Naive thymus-derived CD4-positive, alpha-beta T cell (primary cell): ENCODE measurements around the gene SHFL. TPM values are rescaled to one million over a fixed set of nuclear protein-coding genes. Genes with fewer than 3 reads are reported as not detected.
A peak's percentile ranks its signal among the peaks of the same experiment; 100 is the strongest.

ENCODE experiments used
- ATAC-seq: fragments of 150-1000 bp; cut with Tn5 transposase; 2 replicates; pipeline ENCODE4 v1.10.0; 2021; ENCODE audit warnings: mild to moderate bottlenecking, moderate library complexity
- CTCF ChIA-PET: fragments of 350-600 bp; sonication (Branson Sonifier 250); formaldehyde crosslinking; loops from one replicate; lab custom pipeline; 2021; ENCODE audit warnings: antibody characterized with exemption; lab: Charles Lee
- POLR2A ChIA-PET: fragments of 350-600 bp; sonication (Branson Sonifier 250); formaldehyde crosslinking; loops from one replicate; lab custom pipeline; 2021; ENCODE audit warnings: antibody characterized with exemption, inconsistent platforms; lab: Charles Lee
- DNase-seq, 9 donors: peaks; one replicate each; pipeline versions ENCODE4 v3.0.0 to v3.0.0-alpha.2; 2020 to 2022; ENCODE audit warnings: mixed read lengths in 1 of 9
- H3K27ac ChIP-seq: one replicate; pipeline ENCODE4 v1.7.0; 2013; ENCODE audit warnings: mild to moderate bottlenecking, low read depth, low read length, moderate library complexity
- H3K27me3 ChIP-seq, 2 donors: one replicate each; pipeline ENCODE4 v1.7.0; 2013; ENCODE audit warnings: low read length in 2 of 2, mild to moderate bottlenecking in 2 of 2, moderate library complexity in 2 of 2; ENCODE audit not compliant: control insufficient read depth in 2 of 2, insufficient read depth in 2 of 2
- H3K36me3 ChIP-seq, 3 experiments: 1 replicate in 2 of 3; 2 replicates in 1 of 3; pipeline ENCODE4 v1.7.0; 2013; ENCODE audit warnings: low read length in 3 of 3, mild to moderate bottlenecking in 3 of 3, moderate library complexity in 1 of 3; ENCODE audit not compliant: insufficient read depth in 3 of 3, control insufficient read depth in 2 of 3
- H3K4me1 ChIP-seq, 2 donors: one replicate each; pipeline ENCODE4 v1.7.0; 2013; ENCODE audit warnings: low read length in 2 of 2, mild to moderate bottlenecking in 2 of 2, moderate library complexity in 1 of 2; ENCODE audit not compliant: control insufficient read depth in 2 of 2, insufficient read depth in 2 of 2
- H3K4me3 ChIP-seq: 2 replicates; pipeline ENCODE4 v1.7.0; 2013; ENCODE audit warnings: mild to moderate bottlenecking, low read length
- H3K9me3 ChIP-seq, 3 experiments: 1 replicate in 2 of 3; 2 replicates in 1 of 3; pipeline ENCODE4 v1.7.0; 2013; ENCODE audit warnings: low read length in 3 of 3; ENCODE audit not compliant: control insufficient read depth in 2 of 3
- H3K27ac Mint-ChIP-seq, 9 donors: one replicate each; pipeline ENCODE4 v1.8.0; 2020 to 2022; ENCODE audit warnings: mixed read lengths in 9 of 9, mild to moderate bottlenecking in 8 of 9, moderate library complexity in 5 of 9, inconsistent platforms in 2 of 9
- H3K27me3 Mint-ChIP-seq, 5 donors: one replicate each; pipeline ENCODE4 v1.8.0; 2021 to 2022; ENCODE audit warnings: mixed read lengths in 5 of 5, mild to moderate bottlenecking in 1 of 5
- H3K36me3 Mint-ChIP-seq, 5 donors: one replicate each; pipeline ENCODE4 v1.8.0; 2020 to 2022; ENCODE audit warnings: mixed read lengths in 5 of 5, mild to moderate bottlenecking in 3 of 5, inconsistent platforms in 1 of 5
- H3K4me1 Mint-ChIP-seq, 7 donors: one replicate each; pipeline ENCODE4 v1.8.0; 2020 to 2022; ENCODE audit warnings: mixed read lengths in 7 of 7, mild to moderate bottlenecking in 3 of 7, inconsistent platforms in 1 of 7
- H3K4me3 Mint-ChIP-seq, 10 donors: one replicate each; pipeline ENCODE4 v1.8.0; 2020 to 2022; ENCODE audit warnings: mild to moderate bottlenecking in 10 of 10, mixed read lengths in 10 of 10, moderate library complexity in 6 of 10, inconsistent platforms in 2 of 10
- H3K9me3 Mint-ChIP-seq, 11 donors: one replicate each; pipeline ENCODE4 v1.8.0; 2020 to 2022; ENCODE audit warnings: mixed read lengths in 11 of 11, mild to moderate bottlenecking in 4 of 11, inconsistent platforms in 1 of 11, moderate library complexity in 1 of 11
- intact Hi-C, 2 donors: fragments of 100-400 bp; cut with micrococcal nuclease; formaldehyde crosslinking; loops; one replicate each; pipeline ENCODE4 v1.15.1; 2023
- polyA plus RNA-seq, 2 donors: library from polyadenylated mRNA; unstranded; fragments of 300-500 nt; fragmentation: Illumina TruSeq; gene quantifications; one replicate each; pipeline ENCODE4 v1.2.3, GENCODE V29; 2021
- total RNA-seq, 6 experiments: library from RNA in 5 of 6; stranded (reverse) in 5 of 6; gene quantifications; 1 replicate in 5 of 6; 2 replicates in 1 of 6; pipeline ENCODE4 v1.2.3 and lab custom pipeline; 2021 to 2026

Gene SHFL
- total and polyA plus RNA-seq, 7 experiments from 2014 or later, result 37.0 to 112 (median 77.2) TPM

GRCh38 chr19:10104665-10105508 lies 18.8 kb downstream of the SHFL start:
- ATAC-seq (peak; percentile 79), DNase-seq (peak in 8 of 9 donors; percentile 63 to 88 (median 82))
- Histone ChIP-seq H3K4me3 (peak overlapping the region; percentile 51), H3K9me3 (no peaks in the 10 kb centered on the region), H3K4me1 (peaks cover 51 to 66% of the 10 kb centered on the region in 2 donors), H3K36me3 (peaks cover 15 to 31% (median 22%) of the 10 kb centered on the region in 3 experiments), H3K27ac (peak overlapping the region; percentile 86), H3K27me3 (no peaks in the 10 kb centered on the region)
- H3K9me3 Mint-ChIP-seq, result peaks cover 0 to 2% (median 0%) of the 10 kb centered on the region in 11 donors
- ChIA-PET CTCF (interaction anchor here (0.6 to 3.2 kb wide), 4 partner anchors 9 to 153 kb away, joined by 3 to 15 read pairs (median 6); no protein-coding TSS in a partner anchor), POLR2A (interaction anchor here (0.6 to 7.0 kb wide), 13 partner anchors 8 to 1581 kb away, joined by 3 to 85 read pairs (median 5); partner anchors contain the start of genes DNMT1 and EIF3G)
- peaks cover 32 to 67% (median 50%) of the 10 kb centered on the region in 7 donors for H3K4me1 Mint-ChIP-seq
- peak overlapping the region; percentile 92 to 98 (median 97) for H3K27ac Mint-ChIP-seq
- intact Hi-C loops, result loop anchor here (1.0 to 10.0 kb wide), 7 partner anchors 9 to 1590 kb away; partner anchors contain the start of genes CDKN2D (in 1 of the 2), DNMT1 (in 1 of the 2), KRI1 (in 1 of the 2) and MRPL4 (in 1 of the 2)
- no peaks in the 10 kb centered on the region for H3K27me3 Mint-ChIP-seq
- H3K36me3 Mint-ChIP-seq, result peaks cover 0 to 18% (median 10%) of the 10 kb centered on the region in 5 donors
- H3K4me3 Mint-ChIP-seq, result peak overlapping the region; percentile 75 to 91 (median 84)

- Histone ChIP-seq H3K4me3 (peak overlapping the region; percentile 51), H3K36me3 (peaks cover 22 to 38% (median 22%) of the 10 kb centered on the region in 3 experiments), H3K27ac (peak overlapping the region; percentile 86), H3K9me3 (no peaks in the 10 kb centered on the region), H3K4me1 (peaks cover 51 to 64% of the 10 kb centered on the region in 2 donors), H3K27me3 (no peaks in the 10 kb centered on the region)
- ATAC-seq (no peak), DNase-seq (peak in 3 of 9 donors; percentile 26 to 87 (median 83))
- intact Hi-C loops, result loop anchor here (1.0 to 10.0 kb wide), 11 partner anchors 9 to 1591 kb away; partner anchors contain the start of genes EIF3G (in 2 of the 2), SHFL (in 2 of the 2), CDC37 (in 1 of the 2) and CDKN2D (in 1 of the 2)
- Mint-ChIP-seq H3K9me3 (peaks cover 0 to 2% (median 0%) of the 10 kb centered on the region in 11 donors), H3K27me3 (no peaks in the 10 kb centered on the region), H3K36me3 (peaks cover 0 to 22% (median 12%) of the 10 kb centered on the region in 5 donors), H3K27ac (peak overlapping the region; percentile 92 to 98 (median 97)), H3K4me3 (peak overlapping the region; percentile 75 to 91 (median 88)), H3K4me1 (peaks cover 32 to 64% (median 52%) of the 10 kb centered on the region in 7 donors)
- ChIA-PET POLR2A (interaction anchor here (0.5 to 7.0 kb wide), 9 partner anchors 9 to 166 kb away, joined by 3 to 85 read pairs (median 5); partner anchors contain the start of genes DNMT1, EIF3G and ICAM1), CTCF (interaction anchor here (0.5 to 1.1 kb wide), 4 partner anchors 22 to 378 kb away, joined by 3 read pairs; no protein-coding TSS in a partner anchor)
Measured at GRCh38 chr19:10105509-10106099, 19.5 kb downstream of the SHFL start.

- peak within 1 kb of the TSS; percentile 60 for H3K4me3 ChIP-seq
- DNase-seq (peak; percentile 88 to 98 (median 97)), ATAC-seq (peak; percentile 86)
- intact Hi-C loops, result loop anchor here (1.0 to 10.0 kb wide), 10 partner anchors 10 to 1592 kb away; partner anchors contain the start of genes EIF3G (in 2 of the 2), SHFL (in 2 of the 2), CDC37 (in 1 of the 2) and CDKN2D (in 1 of the 2)
- H3K27ac Mint-ChIP-seq, result peak within 1 kb of the TSS; percentile 92 to 98 (median 97)
- POLR2A ChIA-PET, result interaction anchor here (0.5 to 7.0 kb wide), 9 partner anchors 10 to 165 kb away, joined by 3 to 85 read pairs (median 5); partner anchors contain the start of genes DNMT1, EIF3G and ICAM1
- peaks cover 32 to 61% (median 56%) of the 10 kb centered on the region in 7 donors for H3K4me1 Mint-ChIP-seq
- no peaks in the 10 kb centered on the region for H3K27me3 ChIP-seq
- H3K36me3 Mint-ChIP-seq, result peaks cover 0 to 25% (median 14%) of the 10 kb centered on the region in 5 donors
- H3K9me3 Mint-ChIP-seq, result peaks cover 0 to 2% (median 0%) of the 10 kb centered on the region in 11 donors
- H3K27me3 Mint-ChIP-seq, result no peaks in the 10 kb centered on the region
- CTCF ChIA-PET, result interaction anchor here (0.5 to 1.1 kb wide), 6 partner anchors 14 to 377 kb away, joined by 3 to 4 read pairs (median 3); no protein-coding TSS in a partner anchor
- peaks cover 22 to 45% (median 23%) of the 10 kb centered on the region in 3 experiments for H3K36me3 ChIP-seq
- H3K9me3 ChIP-seq, result no peaks in the 10 kb centered on the region
- peaks cover 53 to 65% of the 10 kb centered on the region in 2 donors for H3K4me1 ChIP-seq
- peak within 1 kb of the TSS; percentile 75 to 91 (median 88) for H3K4me3 Mint-ChIP-seq
- peak within 1 kb of the TSS; percentile 86 for H3K27ac ChIP-seq
Measured at GRCh38 chr19:10106100-10106936, 20.2 kb downstream of the SHFL start, which contains the start of gene PPAN. PPAN (plus strand) TSS chr19:10106362; CDS start chr19:10106395, 33 bp downstream.

- POLR2A ChIA-PET, result interaction anchor here (0.9 to 7.0 kb wide), 6 partner anchors 11 to 129 kb away, joined by 3 to 85 read pairs (median 10); partner anchors contain the start of genes DNMT1 and EIF3G
- DNase-seq (no peak), ATAC-seq (no peak)
- Histone ChIP-seq H3K27ac (peak overlapping the region; percentile 86), H3K4me1 (peaks cover 48 to 68% of the 10 kb centered on the region in 2 donors), H3K27me3 (no peaks in the 10 kb centered on the region), H3K4me3 (peak overlapping the region; percentile 60), H3K36me3 (peaks cover 22 to 49% (median 23%) of the 10 kb centered on the region in 3 experiments), H3K9me3 (no peaks in the 10 kb centered on the region)
- Mint-ChIP-seq H3K27ac (peak overlapping the region; percentile 77 to 98 (median 96)), H3K4me3 (peak overlapping the region; percentile 75 to 91 (median 88)), H3K9me3 (peaks cover 0 to 2% (median 0%) of the 10 kb centered on the region in 11 donors), H3K4me1 (peaks cover 27 to 62% (median 56%) of the 10 kb centered on the region in 7 donors), H3K27me3 (no peaks in the 10 kb centered on the region), H3K36me3 (peaks cover 0 to 28% (median 14%) of the 10 kb centered on the region in 5 donors)
- CTCF ChIA-PET, result interaction anchor here (0.6 to 1.7 kb wide), 3 partner anchors 12 to 227 kb away, joined by 3 to 6 read pairs (median 5); no protein-coding TSS in a partner anchor
- intact Hi-C loops, result loop anchor here (5.0 to 10.0 kb wide), 5 partner anchors 85 to 1592 kb away; partner anchors contain the start of genes CDKN2D (in 1 of the 2), DNMT1 (in 1 of the 2), KRI1 (in 1 of the 2) and MRPL4 (in 1 of the 2)
Measured at GRCh38 chr19:10107254-10107653, 21.1 kb downstream of the SHFL start.
